Measurements from ENCODE around the gene IFT74.

DNA sequence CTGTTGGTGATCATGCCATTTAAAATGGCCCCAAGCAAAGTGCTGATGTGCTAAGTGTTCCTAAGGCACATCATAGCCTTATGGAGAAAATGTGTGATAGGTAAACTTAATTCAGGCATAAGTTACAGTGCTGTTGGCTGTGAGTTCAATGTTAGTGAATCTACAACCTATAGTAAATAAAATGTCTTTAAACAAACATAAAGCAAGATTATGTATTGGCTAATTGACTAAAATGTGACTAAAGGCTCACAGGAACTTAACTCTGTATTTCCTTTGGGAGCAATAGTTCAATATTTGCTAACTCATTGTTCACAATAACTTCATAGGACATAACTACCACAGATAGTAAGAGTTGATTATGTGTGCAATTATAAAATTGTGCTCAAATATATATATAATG is 98.6 kb downstream of the IFT74 start:
- TF ChIP-seq LEF1 (IDR thresholded peaks at IDR 0.05; ENCODE audit: borderline replicate concordance) (no peak), ZNF384 (IDR thresholded peaks at IDR 0.05) (no peak), NFRKB (IDR thresholded peaks at IDR 0.05) (no peak)

Data from HEK293T (cell line).